HG03175 (cell line): ENCODE measurements around the gene IP6K1.
"Not testable (repeated sequence)": the region's sequence is repeated elsewhere in the genome, so short reads cannot be mapped to it uniquely, and the experiment has no call there.

Source experiments
- ATAC-seq: cut with Tn5 transposase; IDR thresholded peaks from one replicate; pipeline ENCODE4 v1.9.1; 2021; ENCODE audit warnings: mild to moderate bottlenecking, moderate library complexity; ENCODE audit not compliant: unreplicated experiment

Gene IP6K1

DNA sequence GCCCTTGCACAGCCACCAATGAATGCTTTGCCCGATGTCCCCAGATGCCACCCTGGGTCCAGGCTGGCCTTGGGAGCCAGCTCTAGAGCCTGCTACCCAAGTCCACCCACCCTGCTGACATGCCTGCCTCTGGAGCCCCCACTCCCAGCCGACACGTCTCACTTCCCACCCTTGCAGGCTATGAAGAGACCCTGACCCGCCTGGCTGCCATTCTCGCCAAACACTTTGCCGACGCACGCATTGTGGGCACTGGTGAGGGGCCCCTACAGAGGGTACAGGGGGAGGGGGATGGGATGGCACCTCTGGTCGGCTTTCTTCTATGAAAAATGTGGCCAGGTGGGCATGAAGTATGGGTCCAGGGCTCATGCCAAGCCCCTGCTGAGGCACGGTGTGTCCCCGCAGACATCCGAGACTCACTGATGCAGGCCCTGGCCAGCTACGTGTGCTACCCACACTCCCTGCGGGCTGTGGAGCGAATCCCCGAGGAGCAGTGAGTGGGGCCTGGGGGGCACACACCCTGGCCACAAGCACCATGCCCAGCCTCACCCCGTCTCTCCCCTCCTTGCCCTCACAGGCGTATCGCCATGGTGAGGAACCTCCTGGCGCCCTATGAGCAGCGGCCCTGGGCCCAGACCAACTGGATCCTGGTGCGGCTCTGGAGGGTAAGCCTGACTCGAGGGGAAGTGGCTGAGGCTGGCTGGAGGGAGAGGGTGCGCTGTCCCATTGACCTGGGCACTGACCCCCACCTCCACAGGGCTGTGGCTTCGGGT, 72.8 kb downstream of the IP6K1 start:
- no peak for ATAC-seq

DNA sequence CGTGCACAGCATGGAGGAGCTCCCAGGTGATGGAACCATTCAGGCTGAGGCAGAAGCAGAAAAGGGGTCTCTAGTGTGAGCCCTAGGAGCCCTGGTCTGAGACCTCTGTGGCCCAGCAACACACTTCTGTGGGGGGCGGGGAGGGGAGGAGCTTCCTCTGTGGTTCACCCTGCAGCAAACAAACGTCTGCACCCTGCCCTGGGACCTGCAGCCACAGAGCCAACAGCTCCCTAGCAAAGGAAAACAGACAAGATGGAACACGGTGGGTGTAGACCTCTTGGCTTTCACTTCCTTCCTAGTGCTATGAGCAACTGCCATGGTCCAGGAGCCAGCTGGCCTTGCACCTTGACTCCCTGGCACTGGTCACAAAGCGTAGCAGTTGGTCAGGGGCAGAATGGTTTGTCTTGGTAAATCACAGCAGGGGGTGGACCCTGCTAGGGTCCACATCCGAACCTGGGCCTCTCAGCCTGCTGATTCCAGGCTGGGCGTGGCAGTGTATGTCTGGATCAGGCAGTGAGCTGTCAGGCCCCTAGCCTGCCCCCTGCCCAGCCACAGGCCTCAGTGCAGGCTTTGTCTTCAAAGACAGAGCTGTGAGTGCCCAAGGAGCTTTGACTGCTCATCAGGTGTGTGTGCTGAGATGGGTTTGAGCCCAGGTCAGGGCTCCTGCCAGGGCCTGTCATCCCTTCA, 73.6 kb downstream of the IP6K1 start:
- no peak for ATAC-seq

DNA sequence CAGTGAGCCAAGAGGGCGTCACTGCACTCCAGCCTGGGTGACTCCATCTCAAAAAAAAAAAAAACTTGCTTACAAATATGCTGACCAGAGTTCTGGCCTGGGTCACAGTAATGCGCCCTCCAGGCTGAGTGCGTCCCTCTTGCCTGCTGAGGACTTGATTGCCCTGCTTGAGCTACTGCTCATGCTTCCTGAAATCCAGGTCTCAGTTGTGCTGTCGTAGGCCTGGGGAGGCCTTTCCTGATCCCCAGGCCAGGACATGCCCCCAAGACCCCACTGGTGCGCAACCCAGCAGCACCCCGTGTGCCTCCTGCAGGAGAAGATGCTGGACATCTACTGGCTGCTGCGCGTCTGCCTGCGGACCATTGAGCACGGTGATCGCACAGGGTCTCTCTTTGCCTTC, 74.2 kb downstream of the IP6K1 start:
- ATAC-seq = no peak

DNA sequence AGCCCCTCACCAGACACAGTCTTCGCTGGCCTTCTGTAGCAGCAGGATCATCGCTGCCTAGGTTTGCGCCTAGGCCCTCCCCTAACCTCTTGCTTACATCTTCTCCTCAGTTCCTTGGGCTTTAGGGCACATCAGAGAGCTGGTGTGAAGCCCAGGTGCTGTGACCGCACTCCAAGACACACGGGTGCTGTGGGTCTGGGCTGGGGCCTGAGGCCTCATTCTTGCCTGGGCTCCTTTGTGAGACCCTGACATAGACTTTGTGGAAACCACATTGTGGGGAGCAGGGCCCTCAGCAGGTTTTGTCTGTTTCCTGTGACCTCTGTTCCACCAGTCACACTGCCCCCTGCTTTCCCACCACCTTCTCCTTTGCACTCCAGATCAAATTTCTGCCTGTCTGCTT, 74.9 kb downstream of the IP6K1 start:
- ATAC-seq = no peak

DNA sequence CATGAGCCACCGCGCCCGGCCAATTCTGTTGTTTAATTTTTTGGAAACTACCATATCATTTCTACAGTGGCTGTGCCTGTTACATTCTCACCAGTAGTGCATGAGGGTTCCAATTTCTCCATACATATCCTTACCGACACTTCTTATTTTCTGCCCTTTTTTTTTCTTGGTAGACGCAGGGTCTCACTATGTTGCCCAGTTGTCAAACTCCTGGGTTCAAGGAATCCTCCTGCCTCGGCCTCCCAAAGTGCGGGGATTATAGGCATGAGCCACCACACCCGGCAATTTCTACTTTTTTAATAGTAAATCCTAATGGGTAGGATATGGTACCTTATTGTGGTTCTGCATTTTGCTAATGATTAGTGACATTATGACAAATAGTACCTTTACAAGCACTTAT, 76.5 kb downstream of the IP6K1 start:
- no peak for ATAC-seq

DNA sequence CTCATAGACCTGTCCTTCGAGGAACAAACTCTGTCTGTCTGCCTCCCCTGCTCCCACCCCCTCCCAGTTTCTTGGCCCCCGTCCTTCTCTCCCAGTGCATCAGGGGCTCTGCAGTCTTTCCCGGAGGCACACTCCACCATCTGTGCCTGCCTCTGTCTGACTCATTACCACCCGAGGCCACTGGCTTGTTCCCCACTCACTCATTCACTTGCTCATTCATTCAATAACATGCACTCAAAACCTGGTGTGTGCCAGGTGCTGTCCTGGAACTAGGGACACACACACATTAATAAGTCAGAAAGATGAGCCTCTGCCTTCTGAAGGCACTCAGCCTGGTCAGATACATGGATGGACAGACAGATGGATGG, 79.2 kb downstream of the IP6K1 start:
- ATAC-seq = no peak

DNA sequence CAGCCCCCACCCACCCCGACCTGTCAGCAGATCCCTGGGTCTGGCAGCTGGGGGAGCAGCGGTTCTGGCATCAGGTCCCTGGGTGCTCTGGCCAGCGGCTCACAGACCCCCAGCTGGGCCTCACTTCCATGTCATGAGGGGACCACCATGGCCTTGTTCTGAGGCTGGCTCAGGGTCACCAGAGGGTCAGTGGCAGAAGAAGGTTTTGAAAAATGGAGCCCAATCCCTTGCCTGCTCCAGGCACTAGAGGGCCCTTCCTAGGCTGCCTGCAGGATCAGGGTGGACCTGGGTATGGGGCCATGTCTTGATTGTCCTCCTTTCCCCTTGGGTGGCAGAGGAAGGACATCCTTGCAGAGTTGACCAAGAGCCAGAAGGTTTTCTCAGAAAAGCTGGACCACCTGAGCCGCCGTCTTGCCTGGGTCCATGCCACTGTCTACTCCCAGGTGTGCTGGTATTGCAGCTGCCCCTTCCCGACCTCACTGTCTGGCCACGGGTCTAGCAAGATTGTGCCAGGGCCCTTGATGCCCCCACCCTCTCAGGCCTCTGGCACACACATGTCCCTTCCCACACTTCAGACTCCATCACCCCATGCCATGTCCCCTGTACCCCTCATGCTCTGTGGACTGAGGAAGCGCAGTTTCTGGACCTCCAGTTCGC, 79.8 kb downstream of the IP6K1 start:
- no peak for ATAC-seq

DNA sequence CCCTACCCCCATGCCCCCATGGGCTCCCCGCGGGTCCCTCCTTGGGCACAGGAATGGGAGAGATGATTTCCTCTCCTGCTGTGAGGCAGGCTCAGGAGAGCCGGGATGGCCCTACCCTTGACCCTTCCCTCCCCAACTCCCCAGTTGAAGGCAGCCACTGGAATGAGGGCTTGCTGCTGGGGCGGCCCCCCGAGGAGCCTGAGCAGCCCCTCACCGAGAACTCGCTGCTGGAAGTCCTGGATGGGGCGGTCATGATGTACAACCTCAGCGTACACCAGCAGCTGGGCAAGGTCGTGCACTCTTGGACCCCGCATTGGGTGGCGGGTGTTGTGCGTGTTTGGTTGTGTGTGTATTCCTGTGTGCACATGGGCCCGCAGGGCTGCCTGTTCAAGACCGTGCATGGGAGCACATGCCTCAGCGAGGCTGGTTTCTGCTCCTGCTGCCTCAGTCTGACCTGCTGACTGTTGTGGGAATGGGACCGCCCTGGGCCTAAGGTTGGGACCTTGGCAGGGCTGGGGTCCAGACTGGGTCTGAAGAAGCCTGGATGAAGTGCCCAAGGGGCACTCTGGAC, 80.9 kb downstream of the IP6K1 start:
- no peak for ATAC-seq

DNA sequence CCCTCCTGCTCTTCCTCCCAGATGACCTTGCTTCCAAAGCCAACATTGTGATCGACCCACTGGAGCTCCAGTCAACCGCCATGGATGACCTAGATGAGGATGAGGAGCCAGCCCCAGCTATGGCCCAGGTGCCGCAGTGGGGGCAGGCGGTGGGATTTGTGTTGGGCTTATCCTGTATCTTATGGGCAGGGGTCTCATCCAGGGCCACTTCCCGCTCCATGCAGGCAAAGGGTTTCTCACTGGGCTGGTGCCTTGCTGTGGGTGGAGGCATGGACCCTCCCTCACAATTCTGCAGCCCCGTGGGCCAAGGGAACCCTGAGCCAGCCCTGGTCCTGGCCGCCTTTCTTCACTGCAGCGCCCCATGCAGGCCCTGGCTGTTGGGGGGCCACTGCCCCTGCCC, 81.7 kb downstream of the IP6K1 start:
- no peak for ATAC-seq

DNA sequence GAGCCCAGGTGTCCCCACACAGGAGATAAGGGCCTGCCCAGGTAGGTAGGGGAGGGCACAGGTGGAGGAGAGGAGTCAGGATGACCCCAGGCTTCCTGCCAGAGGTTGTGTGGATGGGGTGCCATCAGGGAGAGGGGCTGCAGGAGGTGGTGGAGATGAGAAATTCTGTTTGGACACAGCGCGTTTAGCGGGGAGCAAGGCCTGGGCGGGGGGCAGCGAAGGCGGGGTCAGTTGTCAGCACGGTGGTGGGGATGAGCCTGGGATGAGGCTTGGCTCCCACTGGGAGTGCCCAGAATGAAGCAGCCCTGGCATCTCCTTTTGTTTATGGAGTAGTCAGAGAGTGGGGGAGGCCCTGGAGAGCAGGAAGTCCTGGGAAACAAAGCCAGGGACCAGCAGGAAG, 82.4 kb downstream of the IP6K1 start:
- no peak for ATAC-seq

DNA sequence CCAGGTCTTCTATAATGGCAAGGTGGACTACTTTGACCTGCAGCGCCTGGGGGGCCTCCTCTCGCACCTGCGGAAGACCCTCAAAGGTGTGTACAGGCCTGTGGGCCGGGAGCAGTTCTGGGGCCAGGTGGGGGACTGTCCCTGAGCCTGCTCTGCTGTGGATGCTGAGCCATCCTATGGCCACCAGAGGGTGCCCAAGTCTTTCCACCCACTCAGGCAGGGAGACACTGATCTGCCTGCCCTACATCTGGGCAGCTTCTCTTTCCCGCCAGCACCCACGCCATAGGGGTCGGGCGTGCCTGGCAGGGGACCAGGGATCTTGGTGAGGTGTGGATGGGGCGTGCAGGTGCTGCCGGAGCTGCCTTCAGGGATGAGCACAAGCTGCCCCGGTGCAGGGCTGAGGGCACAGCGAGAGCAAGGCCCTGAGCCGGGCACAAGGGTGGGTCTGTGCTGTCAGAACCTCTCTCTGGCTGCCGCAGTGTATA, 82.9 kb downstream of the IP6K1 start:
- peak; percentile 77 for ATAC-seq

DNA sequence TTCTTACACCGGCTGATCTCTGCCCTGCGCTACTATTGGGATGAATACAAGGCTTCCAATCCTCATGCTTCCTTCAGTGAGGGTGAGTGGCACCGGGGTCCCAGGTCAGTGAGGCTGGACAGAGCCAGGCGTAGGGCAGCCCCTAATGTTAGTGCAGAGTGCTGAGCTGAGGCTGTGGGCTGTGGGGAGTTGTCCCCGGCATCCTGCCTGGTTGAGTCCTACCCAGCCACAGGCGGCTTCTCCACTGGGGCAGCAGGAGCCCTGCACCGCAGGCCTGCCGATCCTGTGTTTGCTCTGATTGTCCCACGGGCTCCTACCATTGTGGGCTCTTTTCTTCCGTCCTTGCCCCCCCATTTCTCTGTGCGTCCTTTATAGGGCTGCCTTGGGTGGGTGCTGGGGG, 83.7 kb downstream of the IP6K1 start:
- no peak for ATAC-seq

DNA sequence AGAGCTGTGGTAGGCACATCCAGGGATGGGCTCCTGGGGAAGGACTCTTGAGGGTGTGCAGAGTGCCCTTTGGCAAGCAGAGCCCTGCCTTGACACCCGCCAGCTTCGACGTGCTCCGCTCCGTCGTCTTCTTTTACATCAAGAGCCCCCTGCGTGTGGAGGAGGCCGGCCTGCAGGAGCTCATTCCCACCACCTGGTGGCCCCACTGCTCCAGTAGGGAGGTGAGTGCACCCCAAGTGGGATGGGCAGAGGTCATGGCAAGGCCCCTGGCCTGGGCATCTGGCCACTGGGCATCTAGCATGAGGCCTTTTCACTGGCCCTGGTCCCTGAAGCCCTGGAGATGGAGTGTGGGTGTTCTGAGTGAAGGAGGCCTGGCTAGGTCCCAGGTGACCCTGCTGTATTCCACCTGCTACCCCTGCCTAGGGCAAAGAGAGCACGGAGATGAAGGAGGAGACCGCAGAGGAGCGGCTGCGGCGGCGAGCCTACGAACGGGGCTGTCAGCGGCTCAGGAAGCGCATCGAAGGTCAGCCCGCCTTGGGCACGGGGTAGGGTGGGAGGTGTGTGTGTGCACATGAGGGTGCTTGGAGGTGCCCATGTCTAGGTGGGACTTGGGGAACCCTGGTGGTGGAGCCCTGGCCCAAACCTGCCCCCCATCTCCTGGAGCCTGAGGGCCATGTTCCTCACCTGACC, 84.8 kb downstream of the IP6K1 start:
- no peak for ATAC-seq

DNA sequence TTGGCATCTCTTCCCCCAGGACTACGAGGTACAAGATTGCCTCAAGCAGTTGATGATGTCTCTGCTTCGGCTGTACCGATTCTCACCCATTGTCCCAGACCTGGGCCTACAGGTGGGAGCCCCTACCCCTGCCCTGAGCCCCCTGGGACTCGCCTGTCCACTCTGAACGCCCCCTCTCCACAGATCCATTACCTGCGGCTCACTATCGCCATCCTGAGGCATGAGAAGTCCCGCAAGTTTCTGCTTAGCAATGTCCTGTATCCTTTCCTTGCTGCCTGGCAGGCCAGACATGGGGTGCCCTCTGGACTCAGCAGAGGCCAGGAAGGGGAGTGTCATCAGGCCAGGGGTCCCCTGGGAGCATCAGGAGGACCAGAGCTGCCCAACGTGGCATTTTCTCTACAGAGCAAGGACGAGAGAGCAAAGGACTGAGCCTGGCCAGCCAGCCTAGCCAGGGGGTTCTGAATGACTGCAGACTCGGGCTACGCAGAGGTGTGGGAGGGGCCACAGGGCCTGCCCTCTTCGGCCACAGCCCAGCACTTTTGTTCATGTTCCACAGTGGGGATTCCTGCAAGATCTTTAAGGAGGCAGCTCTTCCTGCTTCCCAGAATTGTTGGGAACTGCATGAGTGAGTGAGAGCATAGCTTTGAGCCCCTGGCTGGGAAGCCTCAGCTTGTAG, 85.8 kb downstream of the IP6K1 start:
- ATAC-seq = no peak

DNA sequence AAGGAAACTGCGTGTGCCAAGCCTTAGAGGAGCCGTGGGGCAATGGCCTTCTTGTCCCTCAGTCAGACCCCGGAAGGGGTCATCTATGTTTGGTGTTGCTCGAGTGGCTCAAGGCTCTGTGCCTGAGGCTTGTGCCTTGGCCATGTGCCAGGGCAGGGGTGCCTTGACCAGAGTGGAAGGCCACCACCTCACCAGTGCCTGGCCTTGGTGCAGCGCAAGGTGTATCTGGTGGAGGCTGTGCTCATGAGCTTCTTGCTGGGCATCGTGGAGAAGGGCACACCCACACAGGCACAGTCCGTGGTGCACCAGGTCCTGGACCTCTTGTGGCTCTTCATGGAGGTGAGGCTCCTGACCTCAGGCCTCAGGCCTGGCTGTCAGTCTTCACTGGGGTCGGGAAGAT, 86.3 kb downstream of the IP6K1 start:
- ATAC-seq = no peak

DNA sequence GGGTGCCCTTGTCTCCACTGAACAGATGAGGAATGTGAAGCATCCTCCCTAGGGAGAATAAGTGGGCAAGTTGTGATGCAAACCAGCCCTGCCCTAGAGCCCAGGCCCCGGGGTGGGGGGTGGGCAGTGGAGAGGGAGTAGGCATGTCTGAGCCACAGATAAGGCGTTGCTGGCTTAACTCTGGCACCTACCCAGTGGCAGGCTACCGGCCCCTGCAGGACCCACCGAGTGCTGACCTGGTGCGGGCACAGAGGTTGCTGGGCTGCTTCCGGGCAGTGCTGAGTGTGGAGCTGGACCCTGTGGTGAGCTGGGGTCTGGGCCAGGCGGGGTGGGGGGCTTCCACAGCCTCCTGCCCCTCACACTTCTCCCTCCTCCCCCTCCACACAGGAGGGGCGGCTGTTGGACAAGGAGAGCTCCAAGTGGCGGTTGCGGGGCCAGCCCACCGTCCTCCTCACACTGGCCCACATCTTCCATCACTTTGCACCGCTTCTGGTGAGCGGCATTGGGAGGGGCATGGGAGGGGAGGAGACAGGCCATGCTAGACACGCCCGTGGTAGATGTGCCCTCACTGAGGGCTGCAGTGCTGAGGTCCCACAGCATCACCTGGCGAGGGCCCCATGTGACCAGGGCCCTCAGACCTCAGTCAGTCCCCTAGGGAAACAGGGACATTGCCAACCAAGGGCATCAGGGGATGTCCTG, 86.9 kb downstream of the IP6K1 start:
- ATAC-seq = no peak

DNA sequence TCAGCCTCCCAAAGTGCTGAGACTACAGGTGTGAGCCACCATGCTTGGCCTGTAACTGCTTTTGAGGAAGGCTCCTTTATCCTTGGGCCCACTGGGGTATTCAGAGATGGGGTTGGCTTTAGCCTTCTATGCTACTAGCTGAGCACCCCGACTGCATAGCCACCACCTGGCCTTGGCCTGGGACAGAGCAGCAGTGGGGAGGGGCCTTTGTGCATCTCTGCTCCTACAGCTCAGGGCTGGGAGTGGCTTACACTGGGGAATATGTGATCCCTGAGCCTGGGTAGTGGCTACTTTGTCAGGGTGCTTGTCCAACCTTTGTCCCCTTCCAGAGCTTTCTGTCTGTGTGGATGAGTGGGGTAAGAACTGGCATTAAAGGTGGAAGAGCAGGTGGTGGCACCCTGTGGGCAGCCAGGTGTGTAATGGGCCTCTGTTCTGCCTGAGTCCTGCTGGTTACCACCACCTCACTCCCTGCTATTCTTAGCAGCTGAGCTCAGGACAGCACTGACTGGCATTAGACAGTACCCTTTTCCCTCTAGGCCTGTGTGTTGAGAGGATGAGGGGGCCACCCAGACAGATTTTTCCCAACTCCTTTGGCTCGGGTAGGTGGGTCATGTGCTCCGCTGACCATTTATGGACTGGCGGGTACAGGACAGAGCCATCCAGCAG, 90.9 kb downstream of the IP6K1 start:
- ATAC-seq = not testable (repeated sequence)

DNA sequence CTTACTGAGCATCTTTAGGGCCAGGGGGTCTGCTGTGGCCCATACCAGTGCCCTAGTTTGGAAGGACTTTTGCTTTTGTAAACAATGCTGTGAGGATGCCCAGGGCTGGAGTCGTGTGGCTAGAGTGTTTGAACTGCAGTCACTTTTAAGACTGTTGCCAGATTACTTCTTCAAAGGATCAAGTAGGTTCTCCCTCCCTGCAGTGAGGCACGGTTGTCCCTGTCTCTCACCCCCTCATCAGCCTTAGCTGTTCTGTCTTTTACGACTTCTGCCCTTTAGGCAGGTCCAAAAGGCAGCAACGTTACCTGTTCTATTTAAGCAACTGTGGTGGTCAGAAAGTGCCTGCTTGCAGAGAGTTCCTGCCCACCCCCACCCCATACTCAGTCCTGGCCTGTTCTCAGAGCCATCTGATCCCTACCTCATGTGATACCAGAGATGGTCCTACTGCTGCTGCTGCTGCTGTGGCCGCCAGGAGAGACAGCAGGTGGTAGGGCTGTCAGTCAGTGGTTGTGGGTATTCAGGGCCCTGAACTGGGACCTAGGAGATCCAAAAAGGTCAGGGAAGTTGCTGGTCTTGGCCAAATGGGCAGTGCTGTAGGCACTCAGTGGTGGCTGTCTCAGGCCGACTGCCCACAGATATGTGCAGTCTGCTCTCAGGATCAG, 91.8 kb downstream of the IP6K1 start:
- not testable (repeated sequence) for ATAC-seq

DNA sequence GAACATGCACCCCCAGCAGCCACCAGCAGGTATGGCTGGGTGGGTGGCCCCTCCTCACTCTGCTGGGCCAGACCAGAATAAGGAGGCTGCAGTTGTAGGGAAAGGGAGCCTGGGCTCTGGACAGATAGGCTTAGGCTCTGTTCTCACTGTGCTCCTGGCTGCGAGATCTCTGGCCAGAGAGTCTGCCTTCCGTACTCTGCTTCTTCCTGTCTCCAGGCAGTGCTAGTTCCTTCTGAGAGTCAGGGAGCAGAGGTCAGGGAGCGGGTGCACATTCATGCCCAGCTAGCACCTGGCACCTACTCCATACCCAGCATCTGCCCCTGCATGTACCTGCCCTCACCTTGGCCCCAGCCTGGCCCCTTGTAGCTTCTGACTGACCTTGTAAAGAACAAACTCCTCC, 94.9 kb downstream of the IP6K1 start:
- not testable (repeated sequence) for ATAC-seq
